ENCODE results near the gene ATP6V0E2. TPM values are rescaled to one million over a fixed set of nuclear protein-coding genes. Genes with fewer than 3 reads are reported as not detected.

Gene ATP6V0E2
- total and polyA plus RNA-seq, 12 donors = 17.5 to 101 (median 32.0) TPM

- Histone ChIP-seq H3K36me3 (replicated peaks in 1 of 2) (no peaks in the 10 kb centered on the region), H3K4me3 (no peak overlapping the region), H3K27me3 (no peaks in the 10 kb centered on the region), H3K27ac (no peak overlapping the region), H3K9me3 (replicated peaks in 1 of 3) (no peaks in the 10 kb centered on the region), H3K4me1 (replicated peaks in 1 of 2) (no peaks in the 10 kb centered on the region)
- DNase-seq = no peak
- intact Hi-C loops (cut with DNase I) = no loop called here
- TF ChIP-seq POLR2A (IDR thresholded peaks at IDR 0.05) = no peak
- TF ChIP-seq CTCF (IDR thresholded peaks at IDR 0.05) = no peak
- 83 to 97% (median 87%) methylated on average over 4 to 19 of the region's 19 CpGs for WGBS, 4 donors
Observed at GRCh38 chr7:149825567-149826343, 48.0 kb upstream of the ATP6V0E2 start.

- Histone ChIP-seq H3K27me3 (no peaks in the 10 kb centered on the region), H3K27ac (no peak overlapping the region), H3K4me3 (no peak overlapping the region), H3K4me1 (replicated peaks in 1 of 2) (no peaks in the 10 kb centered on the region), H3K36me3 (replicated peaks in 1 of 2) (no peaks in the 10 kb centered on the region), H3K9me3 (replicated peaks in 1 of 3) (no peaks in the 10 kb centered on the region)
- DNase-seq = no peak
- TF ChIP-seq CTCF (IDR thresholded peaks at IDR 0.05) (no peak), POLR2A (IDR thresholded peaks at IDR 0.05) (no peak)
- 79 to 85% (median 79%) methylated on average over 5 to 12 of the region's 12 CpGs for WGBS, 4 donors
- intact Hi-C loops (cut with DNase I) = no loop called here
Observed at GRCh38 chr7:149826344-149827088, 47.3 kb upstream of the ATP6V0E2 start.

DNA sequence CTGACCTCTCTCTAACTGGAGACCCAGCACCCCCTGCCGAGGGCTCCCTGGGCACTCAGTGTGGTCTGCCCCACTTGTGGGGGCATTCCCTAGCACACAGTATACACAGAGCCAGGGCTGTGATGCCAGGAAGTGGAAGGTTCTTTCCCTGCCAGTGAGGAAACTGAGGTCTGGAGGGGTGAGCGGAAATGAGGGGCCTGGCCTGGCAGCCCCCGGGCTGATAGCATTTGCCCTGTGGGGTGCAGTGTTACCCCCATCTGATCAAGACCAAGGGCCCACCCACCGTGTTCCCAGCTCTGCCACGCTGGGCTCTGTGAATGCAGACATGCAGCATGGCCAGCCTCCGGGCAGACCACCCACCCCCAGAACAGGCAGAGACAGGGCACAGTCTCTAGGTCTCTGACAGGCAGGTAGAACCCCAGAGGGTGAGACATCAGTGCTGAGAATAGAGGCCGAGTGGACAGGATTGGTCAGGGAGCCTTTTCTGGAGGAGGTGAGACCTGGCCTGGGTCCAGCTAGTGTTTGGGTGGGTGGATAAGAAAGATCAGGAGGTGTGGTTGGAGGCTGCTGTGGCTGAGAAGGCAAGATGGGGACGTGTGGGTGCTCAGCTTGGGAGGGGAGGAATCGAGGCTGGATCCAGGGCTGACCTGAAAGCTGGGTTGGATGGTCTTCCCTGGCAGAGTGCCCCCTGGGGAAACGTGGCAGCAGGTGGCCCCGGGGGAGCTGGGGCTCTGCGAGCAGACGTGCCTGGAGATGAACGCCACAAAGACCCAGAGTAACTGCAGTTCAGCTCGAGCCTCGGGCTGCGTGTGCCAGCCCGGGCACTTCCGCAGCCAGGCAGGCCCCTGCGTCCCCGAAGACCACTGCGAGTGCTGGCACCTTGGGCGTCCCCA is 46.4 kb upstream of the ATP6V0E2 start:
- TF ChIP-seq POLR2A (IDR thresholded peaks at IDR 0.05) (no peak), CTCF (IDR thresholded peaks at IDR 0.05) (no peak)
- Histone ChIP-seq H3K4me3 (no peak overlapping the region), H3K36me3 (replicated peaks in 1 of 2) (no peaks in the 10 kb centered on the region), H3K4me1 (replicated peaks in 1 of 2) (no peaks in the 10 kb centered on the region), H3K9me3 (replicated peaks in 1 of 3) (no peaks in the 10 kb centered on the region), H3K27ac (no peak overlapping the region), H3K27me3 (no peaks in the 10 kb centered on the region)
- DNase-seq = no peak
- 80 to 87% (median 83%) methylated on average over 16 to 23 of the region's 23 CpGs for WGBS, 4 donors
- intact Hi-C loops (cut with DNase I) = no loop called here
